ENCODE results near the gene RNF180. TPM values are rescaled to one million over a fixed set of nuclear protein-coding genes. Genes with fewer than 3 reads are reported as not detected.

Gene RNF180
- total and polyA plus RNA-seq, 10 of the 15 experiments (the other 5 are each of a cell fraction or from before 2014, with no cell fraction given) = 0.16 to 1.2 (median 0.73) TPM

- ChIA-PET CTCF (no interaction called here), SMC1A (ENCODE audit: uncharacterized antibody, unreplicated experiment) (interaction anchor here (0.9 kb wide), 1 partner anchor 11 kb away, joined by 5 read pairs; no protein-coding TSS in a partner anchor), POLR2A (no interaction called here), RAD21 (ENCODE audit: unreplicated experiment) (no interaction called here)
- Histone ChIP-seq H3K4me2 (ENCODE audit: control insufficient read depth, insufficient read depth) (no peak overlapping the region), H2AFZ (ENCODE audit: control insufficient read depth, low read depth, low read length) (no peak overlapping the region), H3K9me3 (replicated peaks; ENCODE audit: control insufficient read depth, insufficient read depth, low read length) (no peaks in the 10 kb centered on the region), H3K27me3 (replicated peaks in 1 of 2; ENCODE audit: control insufficient read depth in 2 of 2, insufficient read depth in 2 of 2, low read length in 1 of 2) (no peaks in the 10 kb centered on the region), H3K79me2 (ENCODE audit: control insufficient read depth, insufficient read depth, low read length) (no peaks in the 10 kb centered on the region), H3K9ac (ENCODE audit: control insufficient read depth, insufficient read depth, low read length) (no peak overlapping the region), H3K4me3 (no peak overlapping the region), H3K4me1 (ENCODE audit: control insufficient read depth, insufficient read depth, low read length) (no peaks in the 10 kb centered on the region), H3K36me3 (ENCODE audit: control insufficient read depth in 2 of 2, insufficient read depth in 2 of 2, low read length in 1 of 2) (no peaks in the 10 kb centered on the region), H3K27ac (ENCODE audit: control insufficient read depth, insufficient read depth) (no peak overlapping the region), H4K20me1 (ENCODE audit: control insufficient read depth, insufficient read depth) (no peaks in the 10 kb centered on the region)
- no peak for ATAC-seq
- intact Hi-C loops (cut with micrococcal nuclease; ENCODE audit: unreplicated experiment) = no loop called here
- no peak for DNase-seq (ENCODE audit: low read depth, low spot score)
- in situ Hi-C loops (cut with MboI) = no loop called here
- 0% methylated on average over 1 of the region's 1 CpG for WGBS (ENCODE audit: insufficient coverage, insufficient replicate concordance, low lambda C conversion rate, missing lambda C conversion rate)
- BruUV-seq (replicated peaks) = no TSS peak
- FAIRE-seq = no peak
- TF ChIP-seq IRF5 (IDR thresholded peaks at IDR 0.05; ENCODE audit: borderline replicate concordance) (no peak), EGR1 (IDR thresholded peaks at IDR 0.05; ENCODE audit: borderline replicate concordance in 1 of 2, low read depth in 2 of 2, low read length in 2 of 2) (no peak), YBX1 (IDR thresholded peaks at IDR 0.05) (no peak), ZNF207 (IDR thresholded peaks at IDR 0.05; ENCODE audit: borderline replicate concordance) (no peak), PML (IDR thresholded peaks at IDR 0.05; ENCODE audit: low read length) (no peak), E4F1 (IDR thresholded peaks at IDR 0.05; ENCODE audit: borderline replicate concordance, partially characterized antibody) (no peak), MEF2B (IDR thresholded peaks at IDR 0.05; ENCODE audit: partially characterized antibody, poor library complexity, severe bottlenecking) (no peak), REST (IDR thresholded peaks at IDR 0.05; ENCODE audit: low read depth, low read length) (no peak), SP1 (IDR thresholded peaks at IDR 0.05; ENCODE audit: low read depth, low read length) (no peak), TCF12 (IDR thresholded peaks at IDR 0.05; ENCODE audit: low read depth, low read length) (no peak), HDAC2 (IDR thresholded peaks at IDR 0.05) (no peak), BMI1 (IDR thresholded peaks at IDR 0.05; ENCODE audit: borderline replicate concordance) (no peak), ELK1 (IDR thresholded peaks at IDR 0.05; ENCODE audit: low read depth, low read length) (no peak)
Measured at GRCh38 chr5:64308135-64308534, 142.5 kb downstream of the RNF180 start.
